Neural cell (in vitro differentiated cells): ENCODE measurements around the gene NMB. TPM values are rescaled to one million over a fixed set of nuclear protein-coding genes. Genes with fewer than 3 reads are reported as not detected.

Experiments
- H2AFZ ChIP-seq: fragments of 200-600, 300-800 bp; sonication (generic), shearing (Covaris generic); 2 replicates; pipeline ENCODE4 v1.6.0; 2014; ENCODE audit warnings: low read depth, mild to moderate bottlenecking, antibody characterized with exemption, low read length, moderate library complexity
- H3F3A ChIP-seq: fragments of 200-600 bp; shearing (Covaris generic); 2 replicates; pipeline ENCODE4 v1.6.1; 2016; ENCODE audit warnings: mild to moderate bottlenecking, moderate library complexity, mixed read lengths, antibody characterized with exemption, low read length; ENCODE audit not compliant: insufficient read depth, poor library complexity, severe bottlenecking
- H3K27ac ChIP-seq: fragments of 200-600, 300-800 bp; sonication (generic), shearing (Covaris generic); 2 replicates; pipeline ENCODE4 v1.5.1; 2014; ENCODE audit warnings: mild to moderate bottlenecking, low read length, moderate library complexity
- H3K27me3 ChIP-seq: fragments of 300-800, 200-600 bp; sonication (generic), shearing (Covaris generic); 2 replicates; pipeline ENCODE4 v1.6.0; 2014; ENCODE audit warnings: mild to moderate bottlenecking, low read depth, low read length, moderate library complexity; ENCODE audit not compliant: insufficient read depth
- H3K36me3 ChIP-seq: fragments of 300-800, 200-600 bp; sonication (generic), shearing (Covaris generic); 2 replicates; pipeline ENCODE4 v1.5.1; 2014; ENCODE audit warnings: mild to moderate bottlenecking, antibody characterized with exemption, low read length, moderate library complexity; ENCODE audit not compliant: insufficient read depth
- H3K4me2 ChIP-seq: fragments of 300-800, 200-600 bp; sonication (generic), shearing (Covaris generic); 2 replicates; pipeline ENCODE4 v1.6.0; 2014; ENCODE audit warnings: mild to moderate bottlenecking, low read length
- H3K4me3 ChIP-seq: fragments of 300-800, 200-600 bp; sonication (generic), shearing (Covaris generic); 2 replicates; pipeline ENCODE4 v1.5.1; 2014; ENCODE audit warnings: mild to moderate bottlenecking, low read length, moderate library complexity
- H3K79me2 ChIP-seq: fragments of 200-600 bp; shearing (Covaris generic); replicated peaks from 2 replicates; pipeline ENCODE4 v1.6.0; 2014; ENCODE audit warnings: mild to moderate bottlenecking, low read length, moderate library complexity; ENCODE audit not compliant: insufficient read depth
- H3K9ac ChIP-seq: fragments of 300-800, 200-600 bp; sonication (generic), shearing (Covaris generic); 2 replicates; pipeline ENCODE4 v1.6.1; 2016; ENCODE audit warnings: mild to moderate bottlenecking, low read length, mixed read lengths
- H3K9me2 ChIP-seq: fragments of 200-600 bp; shearing (Covaris generic); 2 replicates; pipeline ENCODE4 v1.6.1; 2016; ENCODE audit warnings: mild to moderate bottlenecking, low read length, mixed read lengths; ENCODE audit not compliant: insufficient read depth
- H3K9me3 ChIP-seq: fragments of 200-600, 300-800 bp; sonication (generic), shearing (Covaris generic); 2 replicates; pipeline ENCODE4 v1.6.1; 2016; ENCODE audit warnings: mild to moderate bottlenecking, mixed run types, low read length, moderate library complexity, mixed read lengths
- H4K20me1 ChIP-seq: fragments of 200-600 bp; shearing (Covaris generic); 2 replicates; pipeline ENCODE4 v1.6.1; 2016; ENCODE audit warnings: mild to moderate bottlenecking, mixed run types; ENCODE audit not compliant: insufficient read depth
- EP300 ChIP-seq: fragments of 450-650 bp; conservative IDR thresholded peaks from 2 replicates; pipeline ENCODE4 v1.6.1; 2014; ENCODE audit warnings: antibody characterized with exemption, mild to moderate bottlenecking, moderate library complexity; ENCODE audit not compliant: poor library complexity, severe bottlenecking
- EZH2 ChIP-seq: fragments of 200-600, 300-800 bp; shearing (Covaris generic), sonication (generic); IDR thresholded peaks from 2 replicates; pipeline ENCODE4 v1.6.1; 2014; ENCODE audit warnings: antibody characterized with exemption, low read length, borderline replicate concordance, mild to moderate bottlenecking; ENCODE audit not compliant: insufficient read depth, poor library complexity, severe bottlenecking
- MXI1 ChIP-seq: fragments of 450-650 bp; conservative IDR thresholded peaks from 2 replicates; pipeline ENCODE4 v1.6.1; 2014; ENCODE audit warnings: antibody characterized with exemption, mild to moderate bottlenecking; ENCODE audit not compliant: poor library complexity, severe bottlenecking
- POLR2AphosphoS5 ChIP-seq: IDR thresholded peaks from 2 replicates; pipeline ENCODE4 v1.6.1; 2012
- RAD21 ChIP-seq: fragments of 450-650 bp; conservative IDR thresholded peaks from 2 replicates; pipeline ENCODE4 v1.6.1; 2014; ENCODE audit warnings: antibody characterized with exemption, mild to moderate bottlenecking, moderate library complexity
- SMC3 ChIP-seq: fragments of 450-650 bp; conservative IDR thresholded peaks from 2 replicates; pipeline ENCODE4 v1.6.1; 2014; ENCODE audit warnings: antibody characterized with exemption, mild to moderate bottlenecking, moderate library complexity; ENCODE audit not compliant: poor library complexity
- TAF1 ChIP-seq: IDR thresholded peaks from 2 replicates; pipeline ENCODE4 v1.6.1; 2012; ENCODE audit warnings: low read depth
- polyA plus RNA-seq: library from polyadenylated mRNA; depleted of rRNA; stranded (reverse); fragments of >200 nt; gene quantifications from 2 replicates; pipeline ENCODE4 v1.2.3, GENCODE V29; 2014
- TF ChIP-seq, protein P1 (sequence below): IDR thresholded peaks from 2 replicates; pipeline ENCODE4 v1.6.1; 2012; ENCODE audit warnings: borderline replicate concordance
- TF ChIP-seq, protein P2 (sequence below): fragments of 450-650 bp; IDR thresholded peaks from 2 replicates; pipeline ENCODE4 v1.5.1; 2014; ENCODE audit warnings: antibody characterized with exemption, mild to moderate bottlenecking, moderate library complexity; ENCODE audit not compliant: poor library complexity, severe bottlenecking

Gene NMB
- polyA plus RNA-seq, 1 donor from 2014 or later = 3.0 TPM

DNA sequence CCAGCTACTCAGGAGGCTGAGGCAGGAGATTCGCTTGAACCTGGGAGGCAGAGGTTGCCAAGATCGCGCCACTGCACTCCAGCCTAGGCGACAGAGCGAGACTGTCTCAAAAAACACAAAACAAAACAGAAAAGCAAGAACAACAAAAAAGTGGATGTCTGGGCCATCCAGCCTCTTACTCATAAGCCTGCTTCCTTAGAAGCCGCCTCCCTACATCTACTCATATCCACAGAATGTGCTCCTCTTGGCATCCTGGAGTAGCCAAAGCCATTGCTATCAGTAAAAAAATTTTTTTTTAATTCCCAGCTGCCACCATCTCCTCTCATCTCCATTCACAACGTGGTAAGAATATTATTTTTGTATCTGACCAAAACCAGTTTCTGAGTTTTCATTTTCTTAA lies 46.4 kb downstream of the NMB start:
- no peaks in the 10 kb centered on the region for H3K9me3 ChIP-seq
- H3K4me2 ChIP-seq = no peak overlapping the region
- peaks cover 6% of the 10 kb centered on the region for H4K20me1 ChIP-seq
- no peaks in the 10 kb centered on the region for H3F3A ChIP-seq
- TF ChIP-seq, protein P1, sequence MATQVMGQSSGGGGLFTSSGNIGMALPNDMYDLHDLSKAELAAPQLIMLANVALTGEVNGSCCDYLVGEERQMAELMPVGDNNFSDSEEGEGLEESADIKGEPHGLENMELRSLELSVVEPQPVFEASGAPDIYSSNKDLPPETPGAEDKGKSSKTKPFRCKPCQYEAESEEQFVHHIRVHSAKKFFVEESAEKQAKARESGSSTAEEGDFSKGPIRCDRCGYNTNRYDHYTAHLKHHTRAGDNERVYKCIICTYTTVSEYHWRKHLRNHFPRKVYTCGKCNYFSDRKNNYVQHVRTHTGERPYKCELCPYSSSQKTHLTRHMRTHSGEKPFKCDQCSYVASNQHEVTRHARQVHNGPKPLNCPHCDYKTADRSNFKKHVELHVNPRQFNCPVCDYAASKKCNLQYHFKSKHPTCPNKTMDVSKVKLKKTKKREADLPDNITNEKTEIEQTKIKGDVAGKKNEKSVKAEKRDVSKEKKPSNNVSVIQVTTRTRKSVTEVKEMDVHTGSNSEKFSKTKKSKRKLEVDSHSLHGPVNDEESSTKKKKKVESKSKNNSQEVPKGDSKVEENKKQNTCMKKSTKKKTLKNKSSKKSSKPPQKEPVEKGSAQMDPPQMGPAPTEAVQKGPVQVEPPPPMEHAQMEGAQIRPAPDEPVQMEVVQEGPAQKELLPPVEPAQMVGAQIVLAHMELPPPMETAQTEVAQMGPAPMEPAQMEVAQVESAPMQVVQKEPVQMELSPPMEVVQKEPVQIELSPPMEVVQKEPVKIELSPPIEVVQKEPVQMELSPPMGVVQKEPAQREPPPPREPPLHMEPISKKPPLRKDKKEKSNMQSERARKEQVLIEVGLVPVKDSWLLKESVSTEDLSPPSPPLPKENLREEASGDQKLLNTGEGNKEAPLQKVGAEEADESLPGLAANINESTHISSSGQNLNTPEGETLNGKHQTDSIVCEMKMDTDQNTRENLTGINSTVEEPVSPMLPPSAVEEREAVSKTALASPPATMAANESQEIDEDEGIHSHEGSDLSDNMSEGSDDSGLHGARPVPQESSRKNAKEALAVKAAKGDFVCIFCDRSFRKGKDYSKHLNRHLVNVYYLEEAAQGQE = no peak
- H3K36me3 ChIP-seq = no peaks in the 10 kb centered on the region
- H2AFZ ChIP-seq = no peak overlapping the region
- no peak overlapping the region for H3K4me3 ChIP-seq
- H3K27ac ChIP-seq = no peak overlapping the region
- no peaks in the 10 kb centered on the region for H3K27me3 ChIP-seq
- peaks cover 46% of the 10 kb centered on the region for H3K79me2 ChIP-seq
- no peaks in the 10 kb centered on the region for H3K9me2 ChIP-seq
- no peak overlapping the region for H3K9ac ChIP-seq

DNA sequence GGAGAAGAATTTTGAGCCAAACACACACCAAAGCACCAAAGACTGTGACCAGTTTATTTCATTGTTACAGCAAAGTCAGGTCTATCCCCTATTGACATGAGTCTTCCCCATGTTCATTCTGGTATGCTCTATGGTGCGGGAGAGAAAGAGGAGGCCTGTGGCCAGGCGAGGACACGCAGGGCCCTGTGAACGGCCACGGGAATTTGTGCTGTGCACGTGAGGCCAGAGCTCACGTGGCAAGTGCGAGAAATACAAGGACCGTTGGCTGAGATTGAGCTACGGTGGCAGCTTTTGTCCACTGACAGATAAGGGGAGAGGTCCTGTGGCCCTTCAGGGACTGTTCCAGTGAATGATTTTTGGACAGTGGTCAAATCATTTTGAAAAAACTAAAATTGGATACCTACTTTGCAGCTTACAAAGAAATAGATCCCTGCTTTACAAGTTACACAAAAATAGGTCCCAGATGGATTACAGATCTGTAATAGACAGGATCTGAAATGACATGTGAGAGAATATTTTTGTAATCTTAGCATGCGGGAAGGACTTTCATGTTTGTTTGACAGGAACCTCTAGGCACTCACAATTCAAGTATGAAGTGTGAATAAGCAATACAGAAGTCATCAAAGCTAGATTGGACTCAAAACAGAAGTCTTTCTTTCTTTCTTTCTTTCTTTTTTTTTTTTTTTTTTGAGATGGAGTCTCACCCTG lies 48.0 kb downstream of the NMB start:
- no peaks in the 10 kb centered on the region for H3K27me3 ChIP-seq
- no peak overlapping the region for H3K9ac ChIP-seq
- H3K9me2 ChIP-seq = no peaks in the 10 kb centered on the region
- no peak overlapping the region for H3K4me2 ChIP-seq
- peaks cover 54% of the 10 kb centered on the region for H3K79me2 ChIP-seq
- H3K27ac ChIP-seq = no peak overlapping the region
- no peaks in the 10 kb centered on the region for H3F3A ChIP-seq
- H4K20me1 ChIP-seq = peaks cover 17% of the 10 kb centered on the region
- H2AFZ ChIP-seq = no peak overlapping the region
- H3K9me3 ChIP-seq = no peaks in the 10 kb centered on the region
- no peak overlapping the region for H3K4me3 ChIP-seq
- peaks cover 4% of the 10 kb centered on the region for H3K36me3 ChIP-seq
- TF ChIP-seq RAD21 (no peak), MXI1 (no peak), SMC3 (no peak), POLR2AphosphoS5 (no peak), EZH2 (no peak), TAF1 (no peak), EP300 (no peak)
- TF ChIP-seq, protein P1 = no peak
- TF ChIP-seq, protein P2, sequence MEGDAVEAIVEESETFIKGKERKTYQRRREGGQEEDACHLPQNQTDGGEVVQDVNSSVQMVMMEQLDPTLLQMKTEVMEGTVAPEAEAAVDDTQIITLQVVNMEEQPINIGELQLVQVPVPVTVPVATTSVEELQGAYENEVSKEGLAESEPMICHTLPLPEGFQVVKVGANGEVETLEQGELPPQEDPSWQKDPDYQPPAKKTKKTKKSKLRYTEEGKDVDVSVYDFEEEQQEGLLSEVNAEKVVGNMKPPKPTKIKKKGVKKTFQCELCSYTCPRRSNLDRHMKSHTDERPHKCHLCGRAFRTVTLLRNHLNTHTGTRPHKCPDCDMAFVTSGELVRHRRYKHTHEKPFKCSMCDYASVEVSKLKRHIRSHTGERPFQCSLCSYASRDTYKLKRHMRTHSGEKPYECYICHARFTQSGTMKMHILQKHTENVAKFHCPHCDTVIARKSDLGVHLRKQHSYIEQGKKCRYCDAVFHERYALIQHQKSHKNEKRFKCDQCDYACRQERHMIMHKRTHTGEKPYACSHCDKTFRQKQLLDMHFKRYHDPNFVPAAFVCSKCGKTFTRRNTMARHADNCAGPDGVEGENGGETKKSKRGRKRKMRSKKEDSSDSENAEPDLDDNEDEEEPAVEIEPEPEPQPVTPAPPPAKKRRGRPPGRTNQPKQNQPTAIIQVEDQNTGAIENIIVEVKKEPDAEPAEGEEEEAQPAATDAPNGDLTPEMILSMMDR = no peak
